Measurements from ENCODE around the gene MORC2.

Gene MORC2

DNA sequence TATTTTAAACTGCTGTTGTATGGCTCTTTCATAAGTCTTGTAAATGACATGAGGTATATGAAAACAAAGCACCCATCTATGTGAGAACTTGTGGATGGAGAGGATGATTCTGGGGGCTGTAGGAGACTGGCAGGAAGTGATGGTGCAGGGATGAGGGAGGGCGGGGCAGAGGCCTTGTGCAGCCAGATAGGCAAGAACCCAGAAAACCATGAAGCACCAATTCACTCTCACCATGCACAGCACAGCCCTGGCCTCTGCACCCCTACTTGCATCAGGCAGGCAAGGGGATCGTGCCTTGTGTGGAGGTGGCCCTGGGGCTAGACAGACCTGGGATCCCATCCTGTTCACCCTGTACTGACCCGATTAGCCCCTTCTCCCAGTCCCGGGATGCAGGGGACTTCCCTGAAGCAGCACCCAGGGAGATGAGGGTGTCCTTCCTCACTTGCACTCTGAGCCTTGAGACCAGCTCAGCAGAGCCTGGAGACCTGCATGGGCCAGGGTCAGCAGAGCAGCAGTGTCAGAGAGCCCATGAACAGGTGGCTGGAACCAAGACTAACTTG lies 85.5 kb downstream of the MORC2 start:
- Histone ChIP-seq H3K27me3 (ENCODE audit: control insufficient read depth in 1 of 2, insufficient read depth in 2 of 2, low read length in 2 of 2) (no peaks in the 10 kb centered on the region), H3K4me1 (ENCODE audit: control insufficient read depth in 1 of 2, insufficient read depth in 2 of 2, low read length in 2 of 2) (peaks cover 12 to 17% of the 10 kb centered on the region in 2 donors), H3K36me3 (ENCODE audit: control insufficient read depth in 1 of 2, insufficient read depth in 2 of 2, low read length in 2 of 2) (peaks cover 2% of the 10 kb centered on the region in 2 donors), H3K9me3 (ENCODE audit: control insufficient read depth in 1 of 2, low read length in 2 of 2) (no peaks in the 10 kb centered on the region), H3K27ac (ENCODE audit: low read depth, low read length) (no peak overlapping the region), H3K9ac (ENCODE audit: low read depth in 1 of 2, low read length in 2 of 2) (no peak overlapping the region), H3K4me3 (ENCODE audit: low read depth in 1 of 2, low read length in 2 of 2) (no peak overlapping the region)

DNA sequence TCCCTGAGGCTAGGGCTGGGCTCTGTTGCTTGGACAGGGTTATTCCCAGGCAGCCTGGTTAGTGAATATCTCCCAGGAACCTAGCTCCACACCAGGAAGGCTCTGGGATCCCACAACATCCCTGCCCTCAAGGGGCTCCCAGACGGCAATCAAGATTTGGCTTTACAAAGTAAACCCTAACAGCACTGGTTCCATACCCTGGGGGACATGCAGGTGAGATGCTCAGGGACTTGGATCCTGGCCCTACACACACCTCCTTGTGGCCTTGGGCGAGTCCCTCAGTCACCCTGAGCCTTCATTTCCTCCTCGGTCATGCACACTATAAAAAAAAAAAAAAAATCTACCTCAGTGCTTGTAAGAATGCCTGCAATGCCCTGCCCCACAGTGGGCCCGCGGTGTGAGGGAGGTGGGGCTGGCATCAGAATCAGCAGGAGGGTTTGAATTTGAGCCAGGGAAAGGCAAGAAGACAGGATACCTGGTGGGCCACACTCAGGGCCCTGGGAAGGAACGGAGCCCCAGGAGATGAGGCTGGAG lies 86.3 kb downstream of the MORC2 start:
- Histone ChIP-seq H3K27me3 (ENCODE audit: control insufficient read depth in 1 of 2, insufficient read depth in 2 of 2, low read length in 2 of 2) (no peaks in the 10 kb centered on the region), H3K4me1 (ENCODE audit: control insufficient read depth in 1 of 2, insufficient read depth in 2 of 2, low read length in 2 of 2) (peaks cover 12 to 17% of the 10 kb centered on the region in 2 donors), H3K36me3 (ENCODE audit: control insufficient read depth in 1 of 2, insufficient read depth in 2 of 2, low read length in 2 of 2) (no peaks in the 10 kb centered on the region), H3K27ac (ENCODE audit: low read depth, low read length) (no peak overlapping the region), H3K9ac (ENCODE audit: low read depth in 1 of 2, low read length in 2 of 2) (no peak overlapping the region), H3K4me3 (ENCODE audit: low read depth in 1 of 2, low read length in 2 of 2) (no peak overlapping the region), H3K9me3 (ENCODE audit: control insufficient read depth in 1 of 2, low read length in 2 of 2) (no peaks in the 10 kb centered on the region)

DNA sequence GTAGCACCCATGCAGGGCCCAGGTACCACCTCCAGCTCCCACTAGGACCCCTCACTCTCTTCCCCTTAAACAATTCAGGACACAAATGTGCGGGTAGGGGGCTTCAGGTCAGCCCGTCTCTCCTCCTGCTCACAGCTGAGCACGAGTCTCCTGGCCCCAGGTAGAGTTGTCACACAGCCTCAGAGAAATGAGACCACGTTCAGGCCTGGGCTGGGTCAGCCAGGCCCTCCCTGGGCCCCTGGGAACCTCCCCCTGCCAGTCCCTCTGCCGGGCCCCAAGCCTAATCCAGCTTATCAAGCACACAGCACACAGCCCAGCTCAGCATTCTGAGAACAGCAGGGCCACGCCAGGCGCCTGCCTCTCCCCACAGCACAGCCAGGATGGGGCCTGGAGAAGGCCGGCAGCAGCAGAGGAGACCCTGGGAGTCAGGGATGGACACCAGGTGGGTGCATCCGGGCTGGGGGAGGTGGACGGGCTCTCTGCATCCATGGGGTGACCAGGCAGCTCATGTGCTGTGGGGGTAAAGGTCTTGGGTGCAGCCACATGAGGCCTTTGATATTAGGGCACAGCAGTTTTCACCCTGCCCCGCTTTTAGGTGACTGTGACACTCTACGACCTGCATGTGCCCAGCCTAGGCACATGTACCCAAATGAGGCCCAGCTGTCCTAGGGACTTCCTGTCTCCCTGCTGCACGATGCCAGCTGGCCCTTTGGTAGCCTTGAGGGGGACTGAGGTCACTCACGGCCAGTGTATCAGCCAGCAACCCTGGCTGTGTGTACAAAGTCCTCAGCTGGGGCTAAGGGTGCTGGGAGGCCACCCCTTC lies 87.0 kb downstream of the MORC2 start:
- Histone ChIP-seq H3K27ac (ENCODE audit: low read depth, low read length) (no peak overlapping the region), H3K27me3 (ENCODE audit: control insufficient read depth in 1 of 2, insufficient read depth in 2 of 2, low read length in 2 of 2) (no peaks in the 10 kb centered on the region), H3K36me3 (ENCODE audit: control insufficient read depth in 1 of 2, insufficient read depth in 2 of 2, low read length in 2 of 2) (no peaks in the 10 kb centered on the region), H3K9me3 (ENCODE audit: control insufficient read depth in 1 of 2, low read length in 2 of 2) (no peaks in the 10 kb centered on the region), H3K4me1 (ENCODE audit: control insufficient read depth in 1 of 2, insufficient read depth in 2 of 2, low read length in 2 of 2) (peaks cover 12 to 17% of the 10 kb centered on the region in 2 donors), H3K9ac (ENCODE audit: low read depth in 1 of 2, low read length in 2 of 2) (no peak overlapping the region), H3K4me3 (ENCODE audit: low read depth in 1 of 2, low read length in 2 of 2) (no peak overlapping the region)

DNA sequence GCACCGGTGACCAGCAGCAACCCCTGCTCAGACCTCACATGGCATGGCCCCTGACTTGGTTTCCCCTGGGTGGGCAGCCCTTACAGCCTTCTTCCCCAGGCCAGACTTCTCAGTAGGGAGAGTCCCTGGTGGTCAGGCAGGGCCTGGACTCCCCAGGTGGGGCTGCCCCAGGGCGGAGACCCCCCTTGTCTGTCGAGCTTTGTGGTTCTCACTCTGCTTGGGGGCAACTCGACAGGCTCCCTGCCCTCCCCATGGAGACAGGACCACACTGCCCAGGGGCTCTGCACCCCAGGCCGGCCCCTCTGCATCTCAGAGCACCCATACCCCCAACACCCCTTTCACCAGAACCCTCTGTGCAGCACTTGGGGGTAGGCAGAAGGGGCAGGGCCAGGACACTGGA lies 87.7 kb downstream of the MORC2 start:
- no peak overlapping the region for H3K9ac ChIP-seq (ENCODE audit: low read depth in 1 of 2, low read length in 2 of 2)
- H3K9me3 ChIP-seq (ENCODE audit: control insufficient read depth in 1 of 2, low read length in 2 of 2) = no peaks in the 10 kb centered on the region
- H3K4me3 ChIP-seq (ENCODE audit: low read depth in 1 of 2, low read length in 2 of 2) = no peak overlapping the region
- peaks cover 12 to 17% of the 10 kb centered on the region in 2 donors for H3K4me1 ChIP-seq (ENCODE audit: control insufficient read depth in 1 of 2, insufficient read depth in 2 of 2, low read length in 2 of 2)
- no peaks in the 10 kb centered on the region for H3K36me3 ChIP-seq (ENCODE audit: control insufficient read depth in 1 of 2, insufficient read depth in 2 of 2, low read length in 2 of 2)
- H3K27me3 ChIP-seq (ENCODE audit: control insufficient read depth in 1 of 2, insufficient read depth in 2 of 2, low read length in 2 of 2) = no peaks in the 10 kb centered on the region
- H3K27ac ChIP-seq (ENCODE audit: low read depth, low read length) = no peak overlapping the region

DNA sequence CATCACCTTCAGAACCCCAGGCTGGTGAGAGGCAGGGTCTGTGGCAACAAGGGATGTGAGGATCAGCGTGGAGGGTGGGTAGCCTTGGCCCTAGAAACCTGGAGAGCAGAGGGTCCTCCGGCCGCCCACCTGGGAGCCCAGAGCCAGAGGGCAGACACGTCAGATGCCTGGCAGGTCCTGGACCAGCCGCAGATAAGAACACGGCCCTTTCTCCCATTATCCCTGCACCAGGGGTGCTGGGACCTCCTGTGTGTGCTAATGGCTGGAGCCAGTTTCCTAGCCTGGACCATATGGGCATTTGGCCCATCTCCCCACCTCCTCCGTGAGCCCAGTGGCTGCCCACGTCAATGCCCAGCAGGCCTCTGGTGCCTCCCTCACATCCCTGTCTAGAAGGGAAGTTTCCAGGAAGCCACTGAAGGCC lies 88.4 kb downstream of the MORC2 start:
- Histone ChIP-seq H3K27ac (ENCODE audit: low read depth, low read length) (no peak overlapping the region), H3K4me1 (ENCODE audit: control insufficient read depth in 1 of 2, insufficient read depth in 2 of 2, low read length in 2 of 2) (peaks cover 12 to 17% of the 10 kb centered on the region in 2 donors), H3K4me3 (ENCODE audit: low read depth in 1 of 2, low read length in 2 of 2) (no peak overlapping the region), H3K9ac (ENCODE audit: low read depth in 1 of 2, low read length in 2 of 2) (no peak overlapping the region), H3K36me3 (ENCODE audit: control insufficient read depth in 1 of 2, insufficient read depth in 2 of 2, low read length in 2 of 2) (no peaks in the 10 kb centered on the region), H3K9me3 (ENCODE audit: control insufficient read depth in 1 of 2, low read length in 2 of 2) (no peaks in the 10 kb centered on the region), H3K27me3 (ENCODE audit: control insufficient read depth in 1 of 2, insufficient read depth in 2 of 2, low read length in 2 of 2) (no peaks in the 10 kb centered on the region)

DNA sequence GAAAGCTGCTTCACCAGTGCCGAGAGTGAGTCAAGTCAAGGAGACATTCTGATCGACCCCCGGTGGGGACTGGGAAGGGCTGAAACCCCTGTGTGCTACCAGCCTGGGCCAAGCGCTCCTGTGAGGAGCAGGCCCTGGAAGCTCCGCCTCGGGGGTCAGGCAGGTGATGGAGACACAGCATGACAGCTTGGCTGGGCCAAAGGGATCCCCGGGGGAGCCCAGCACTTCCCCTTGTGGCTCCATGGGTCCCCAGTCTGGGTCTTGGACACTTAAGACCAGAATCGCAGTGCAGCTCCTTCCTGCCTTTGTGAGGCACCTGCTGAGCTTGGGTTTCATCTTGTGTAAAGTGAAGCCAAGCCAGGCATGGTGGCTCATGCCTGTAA lies 89.2 kb downstream of the MORC2 start:
- peaks cover 12 to 17% of the 10 kb centered on the region in 2 donors for H3K4me1 ChIP-seq (ENCODE audit: control insufficient read depth in 1 of 2, insufficient read depth in 2 of 2, low read length in 2 of 2)
- no peak overlapping the region for H3K27ac ChIP-seq (ENCODE audit: low read depth, low read length)
- no peak overlapping the region for H3K4me3 ChIP-seq (ENCODE audit: low read depth in 1 of 2, low read length in 2 of 2)
- no peaks in the 10 kb centered on the region for H3K27me3 ChIP-seq (ENCODE audit: control insufficient read depth in 1 of 2, insufficient read depth in 2 of 2, low read length in 2 of 2)
- H3K9me3 ChIP-seq (ENCODE audit: control insufficient read depth in 1 of 2, low read length in 2 of 2) = no peaks in the 10 kb centered on the region
- no peak overlapping the region for H3K9ac ChIP-seq (ENCODE audit: low read depth in 1 of 2, low read length in 2 of 2)
- H3K36me3 ChIP-seq (ENCODE audit: control insufficient read depth in 1 of 2, insufficient read depth in 2 of 2, low read length in 2 of 2) = no peaks in the 10 kb centered on the region

DNA sequence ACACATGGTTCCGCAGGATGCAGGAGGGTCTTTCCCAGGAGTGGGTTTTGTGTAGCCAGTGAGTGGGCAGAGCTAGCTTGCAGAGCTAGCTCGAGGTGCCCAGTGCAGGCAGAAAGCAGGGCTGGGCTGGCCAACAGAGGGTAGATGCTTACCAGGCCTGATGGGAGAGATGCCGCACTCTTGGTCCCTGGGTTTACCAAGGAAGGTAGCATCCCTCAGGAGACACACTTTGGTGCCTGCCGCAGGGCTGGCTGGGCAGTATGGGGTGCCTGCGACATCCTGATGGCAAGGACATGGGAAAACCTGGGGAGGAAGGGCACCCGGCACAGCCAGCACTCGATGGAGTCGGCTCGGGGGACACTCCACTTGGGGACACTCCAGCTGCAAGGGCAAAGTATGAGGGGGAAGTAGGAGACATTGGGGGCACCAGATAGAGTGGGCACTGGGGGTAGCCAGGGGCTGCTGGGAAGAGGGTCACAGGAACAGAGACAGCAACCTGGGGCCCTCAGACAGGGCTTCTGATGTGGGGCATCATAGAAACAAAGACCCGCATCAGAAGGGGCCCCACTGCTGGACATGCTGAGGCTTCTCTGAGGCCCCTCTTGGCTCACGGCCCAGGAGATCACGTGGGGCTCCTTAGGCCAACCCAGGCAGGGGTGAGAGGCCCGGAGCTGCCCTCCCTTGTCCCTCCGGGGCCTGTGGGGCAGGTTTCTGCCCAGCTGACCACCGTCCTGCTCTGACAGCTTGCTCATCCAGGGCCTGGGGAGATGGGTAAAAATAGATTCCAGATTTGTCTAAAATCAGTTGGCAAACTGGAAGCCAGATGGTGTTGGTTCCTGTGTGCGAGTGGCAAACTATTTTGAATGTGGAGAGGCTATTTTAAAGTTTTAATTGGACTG lies 89.8 kb downstream of the MORC2 start:
- Histone ChIP-seq H3K27ac (ENCODE audit: low read depth, low read length) (no peak overlapping the region), H3K9ac (ENCODE audit: low read depth in 1 of 2, low read length in 2 of 2) (no peak overlapping the region)

DNA sequence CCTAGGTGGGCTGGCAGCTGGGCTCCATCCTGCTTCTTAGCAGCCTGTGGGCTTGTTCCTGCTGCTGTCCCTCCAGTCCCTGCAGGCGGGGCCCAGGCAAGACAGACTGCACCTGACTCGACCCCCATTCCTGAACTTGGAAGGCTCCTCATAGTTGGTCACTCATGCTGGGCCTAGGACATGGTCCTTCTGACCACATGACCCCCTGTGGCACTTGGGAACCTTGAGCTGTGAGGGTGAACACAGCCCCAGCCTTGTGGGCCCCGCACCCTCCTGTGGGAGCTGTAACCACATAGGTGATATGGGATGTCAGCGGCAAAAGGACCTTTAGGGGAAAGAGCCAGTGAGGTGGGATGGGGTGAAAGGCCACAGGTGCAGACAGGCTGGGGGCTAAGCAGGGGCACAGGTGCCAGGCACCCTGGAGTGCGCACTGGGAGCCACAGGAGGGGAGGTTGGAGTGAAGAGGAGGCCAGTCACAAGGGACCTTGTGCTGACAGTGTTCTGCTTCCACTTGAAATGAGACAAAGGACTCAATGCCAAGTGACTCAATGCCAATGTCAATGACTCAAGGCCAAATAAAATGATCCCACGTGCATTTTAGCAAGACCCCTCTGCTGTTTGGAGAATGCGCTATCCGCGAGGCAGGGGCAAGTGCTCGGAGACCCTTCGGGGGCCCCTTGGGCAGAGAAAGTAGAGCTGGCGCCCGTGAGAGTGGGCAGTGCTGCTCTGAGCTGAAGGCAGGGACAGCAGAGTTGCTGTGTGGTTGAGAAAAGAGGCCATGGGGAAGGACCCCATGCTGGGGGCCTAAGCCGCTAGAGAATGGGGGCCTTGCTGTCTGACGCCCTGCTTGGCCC lies 90.7 kb downstream of the MORC2 start:
- no peak overlapping the region for H3K9ac ChIP-seq (ENCODE audit: low read depth in 1 of 2, low read length in 2 of 2)
- H3K27me3 ChIP-seq (ENCODE audit: control insufficient read depth in 1 of 2, insufficient read depth in 2 of 2, low read length in 2 of 2) = no peaks in the 10 kb centered on the region
- H3K4me3 ChIP-seq (ENCODE audit: low read depth in 1 of 2, low read length in 2 of 2) = no peak overlapping the region
- peaks cover 12% of the 10 kb centered on the region in 2 donors for H3K4me1 ChIP-seq (ENCODE audit: control insufficient read depth in 1 of 2, insufficient read depth in 2 of 2, low read length in 2 of 2)
- H3K36me3 ChIP-seq (ENCODE audit: control insufficient read depth in 1 of 2, insufficient read depth in 2 of 2, low read length in 2 of 2) = no peaks in the 10 kb centered on the region
- no peak overlapping the region for H3K27ac ChIP-seq (ENCODE audit: low read depth, low read length)
- H3K9me3 ChIP-seq (ENCODE audit: control insufficient read depth in 1 of 2, low read length in 2 of 2) = no peaks in the 10 kb centered on the region

More for the DNA sequence above, 89.8 kb downstream of the MORC2 start:
- no peaks in the 10 kb centered on the region for H3K27me3 ChIP-seq (ENCODE audit: control insufficient read depth in 1 of 2, insufficient read depth in 2 of 2, low read length in 2 of 2)
- H3K4me3 ChIP-seq (ENCODE audit: low read depth in 1 of 2, low read length in 2 of 2) = no peak overlapping the region
- no peaks in the 10 kb centered on the region for H3K36me3 ChIP-seq (ENCODE audit: control insufficient read depth in 1 of 2, insufficient read depth in 2 of 2, low read length in 2 of 2)
- no peaks in the 10 kb centered on the region for H3K9me3 ChIP-seq (ENCODE audit: control insufficient read depth in 1 of 2, low read length in 2 of 2)
- peaks cover 12 to 17% of the 10 kb centered on the region in 2 donors for H3K4me1 ChIP-seq (ENCODE audit: control insufficient read depth in 1 of 2, insufficient read depth in 2 of 2, low read length in 2 of 2)

DNA sequence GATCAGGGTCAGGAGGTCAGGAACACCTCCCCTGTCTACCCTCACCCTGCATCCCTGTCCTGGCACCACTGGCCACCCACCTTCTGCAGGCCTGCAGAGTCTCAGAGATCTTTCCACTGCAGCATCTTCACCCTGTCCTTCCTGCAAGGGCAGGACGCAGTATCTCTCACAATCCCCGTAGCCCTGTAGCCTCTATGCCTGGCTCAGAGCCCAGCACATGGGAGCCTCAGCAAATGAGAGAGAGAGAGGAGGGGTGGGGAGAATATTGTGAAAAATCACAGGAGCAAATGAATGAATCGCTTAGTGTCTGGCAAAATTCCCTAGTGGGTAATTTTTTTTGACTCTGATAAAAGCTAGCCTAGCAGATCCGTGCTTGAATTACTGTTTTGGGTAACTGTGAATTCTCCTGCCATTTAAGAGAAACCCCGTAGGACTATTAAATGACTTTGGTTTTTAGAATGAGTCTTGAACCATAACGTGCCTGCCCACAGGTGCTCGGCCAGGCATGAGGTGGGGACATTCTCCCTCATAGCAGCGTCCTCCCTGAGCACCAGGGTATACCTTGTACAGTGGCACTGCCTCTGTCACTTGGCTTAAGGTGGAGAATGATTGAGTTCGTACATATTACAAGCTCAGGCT lies 91.5 kb downstream of the MORC2 start:
- H3K27ac ChIP-seq (ENCODE audit: low read depth, low read length) = no peak overlapping the region
- H3K4me1 ChIP-seq (ENCODE audit: control insufficient read depth in 1 of 2, insufficient read depth in 2 of 2, low read length in 2 of 2) = peaks cover 10 to 11% of the 10 kb centered on the region in 2 donors
- no peaks in the 10 kb centered on the region for H3K36me3 ChIP-seq (ENCODE audit: control insufficient read depth in 1 of 2, insufficient read depth in 2 of 2, low read length in 2 of 2)
- H3K27me3 ChIP-seq (ENCODE audit: control insufficient read depth in 1 of 2, insufficient read depth in 2 of 2, low read length in 2 of 2) = no peaks in the 10 kb centered on the region
- H3K9me3 ChIP-seq (ENCODE audit: control insufficient read depth in 1 of 2, low read length in 2 of 2) = no peaks in the 10 kb centered on the region
- H3K9ac ChIP-seq (ENCODE audit: low read depth in 1 of 2, low read length in 2 of 2) = no peak overlapping the region
- no peak overlapping the region for H3K4me3 ChIP-seq (ENCODE audit: low read depth in 1 of 2, low read length in 2 of 2)

Data from duodenal mucosa (tissue), 2 donors.